PC-9 (cell line): Measurements from ENCODE around the gene ANKRD1. TPM values are rescaled to one million over a fixed set of nuclear protein-coding genes. Genes with fewer than 3 reads are reported as not detected.

ENCODE experiments used
- BruUV-seq: library from RNA; stranded (reverse); fragments of 400-500 nt; replicated peaks from 2 replicates; lab custom pipeline; 2021; lab: Mats Ljungman, UMichigan
- CTCF ChIA-PET: fragments of 300-600 bp; sonication (Branson Sonifier 250); formaldehyde crosslinking; loops from one replicate; lab custom pipeline; 2022; ENCODE audit warnings: antibody characterized with exemption; lab: Charles Lee
- POLR2A ChIA-PET: fragments of 300-600 bp; sonication (Branson Sonifier 250); formaldehyde crosslinking; loops from one replicate; lab custom pipeline; 2022; ENCODE audit warnings: antibody characterized with exemption; ENCODE audit not compliant: unreplicated experiment; lab: Charles Lee
- DNase-seq, 2 experiments: peaks; one replicate each; pipeline versions ENCODE4 v3.0.0 to v3.0.0-alpha.2; 2015 to 2022; ENCODE audit warnings: mixed read lengths in 1 of 2
- H2AFZ ChIP-seq: fragments of 200-600 bp; sonication (generic); 2 replicates; pipeline ENCODE4 v1.8.1; 2017; ENCODE audit warnings: antibody characterized with exemption
- H3F3A ChIP-seq: fragments of 200-600 bp; sonication (generic); 2 replicates; pipeline ENCODE4 v1.8.1; 2017; ENCODE audit warnings: antibody characterized with exemption, mild to moderate bottlenecking, low read depth; ENCODE audit not compliant: insufficient read depth
- H3K27ac ChIP-seq: fragments of 200-600 bp; sonication (generic); 2 replicates; pipeline ENCODE4 v1.6.1; 2016; ENCODE audit warnings: mixed run types
- H3K27me3 ChIP-seq: fragments of 200-600 bp; sonication (generic); 2 replicates; pipeline ENCODE4 v1.6.1; 2016; ENCODE audit warnings: low read depth, mixed run types; ENCODE audit not compliant: insufficient read depth
- H3K36me3 ChIP-seq: fragments of 200-600 bp; sonication (generic); 2 replicates; pipeline ENCODE4 v1.6.1; 2016; ENCODE audit warnings: low read depth, mixed run types
- H3K4me1 ChIP-seq: fragments of 200-600 bp; sonication (generic); replicated peaks from 2 replicates; pipeline ENCODE4 v1.6.1; 2016; ENCODE audit warnings: mixed run types; ENCODE audit not compliant: insufficient read depth
- H3K4me2 ChIP-seq: fragments of 200-600 bp; sonication (generic); 2 replicates; pipeline ENCODE4 v1.6.1; 2017; ENCODE audit warnings: mixed run types
- H3K4me3 ChIP-seq: fragments of 200-600 bp; sonication (generic); 2 replicates; pipeline ENCODE4 v1.6.1; 2016; ENCODE audit warnings: mixed run types
- H3K79me2 ChIP-seq: fragments of 200-600 bp; sonication (generic); 2 replicates; pipeline ENCODE4 v1.6.1; 2017; ENCODE audit warnings: low read depth, mixed run types
- H3K9me2 ChIP-seq: fragments of 200-600 bp; sonication (generic); 2 replicates; pipeline ENCODE4 v1.8.1; 2017; ENCODE audit warnings: mild to moderate bottlenecking; ENCODE audit not compliant: insufficient read depth
- H3K9me3 ChIP-seq: fragments of 200-600 bp; sonication (generic); 2 replicates; pipeline ENCODE4 v1.8.1; 2016; ENCODE audit warnings: low read depth; ENCODE audit not compliant: insufficient read depth
- H4K20me1 ChIP-seq: fragments of 200-600 bp; sonication (generic); 2 replicates; pipeline ENCODE4 v1.8.1; 2017; ENCODE audit not compliant: insufficient read depth
- CTCF ChIP-seq: fragments of 200-600 bp; sonication (generic); conservative IDR thresholded peaks from 2 replicates; pipeline ENCODE4 v1.6.1; 2017; ENCODE audit warnings: mixed run types, antibody characterized with exemption, mild to moderate bottlenecking, moderate library complexity
- EZH2 ChIP-seq: fragments of 200-600 bp; sonication (generic); IDR thresholded peaks from 2 replicates; pipeline ENCODE4 v1.8.0; 2017; ENCODE audit warnings: antibody characterized with exemption, low read depth
- intact Hi-C: fragments of 100-400 bp; cut with micrococcal nuclease; formaldehyde crosslinking; loops from one replicate; pipeline ENCODE4 v1.10.0; 2022; ENCODE audit not compliant: unreplicated experiment
- total RNA-seq: library from RNA; stranded (reverse); gene quantifications from 2 replicates; pipeline ENCODE4 v1.2.3, GENCODE V29; 2021

The ANKRD1 gene
- total RNA-seq, 1 experiment from 2014 or later = 6.7 TPM

GRCh38 chr10:90968328-90969081 lies 47.6 kb upstream of the ANKRD1 start:
- H3K27me3 ChIP-seq = no peaks in the 10 kb centered on the region
- TF ChIP-seq EZH2 (no peak), CTCF (no peak; the same call in 1 of the 2 replicates)
- POLR2A ChIA-PET = no interaction called here
- no peaks in the 10 kb centered on the region for H4K20me1 ChIP-seq
- intact Hi-C loops = loop anchor here (1.0 kb wide), 1 partner anchor 37 kb away; no protein-coding TSS in a partner anchor
- H3K4me2 ChIP-seq = peak overlapping the region; percentile 67
- DNase-seq = peak; percentile 15 to 89
- no peak overlapping the region for H2AFZ ChIP-seq
- no peak overlapping the region; the same call in 1 of the 2 replicates for H3K4me3 ChIP-seq
- no peaks in the 10 kb centered on the region for H3K79me2 ChIP-seq
- peaks cover 27% of the 10 kb centered on the region; the same call in 1 of the 2 replicates for H3F3A ChIP-seq
- peak overlapping the region; percentile 84 for H3K27ac ChIP-seq
- H3K36me3 ChIP-seq = no peaks in the 10 kb centered on the region
- H3K9me2 ChIP-seq = no peaks in the 10 kb centered on the region
- peaks cover 28% of the 10 kb centered on the region for H3K4me1 ChIP-seq
- CTCF ChIA-PET = interaction anchor here (1.1 kb wide), 1 partner anchor 57 kb away, joined by 3 read pairs; no protein-coding TSS in a partner anchor
- H3K9me3 ChIP-seq = no peaks in the 10 kb centered on the region
- BruUV-seq = no TSS peak

GRCh38 chr10:90967865-90968264 lies 47.0 kb upstream of the ANKRD1 start:
- no TSS peak for BruUV-seq
- Histone ChIP-seq H3K9me3 (no peaks in the 10 kb centered on the region), H3K79me2 (no peaks in the 10 kb centered on the region), H3K9me2 (no peaks in the 10 kb centered on the region), H2AFZ (no peak overlapping the region), H3K27me3 (no peaks in the 10 kb centered on the region), H3K27ac (peak overlapping the region; percentile 84), H3K4me2 (peak overlapping the region; percentile 67), H3K4me1 (peaks cover 28% of the 10 kb centered on the region), H3K36me3 (no peaks in the 10 kb centered on the region), H4K20me1 (no peaks in the 10 kb centered on the region), H3F3A (peaks cover 27% of the 10 kb centered on the region; the same call in 1 of the 2 replicates), H3K4me3 (no peak overlapping the region)
- intact Hi-C loops = loop anchor here (1.0 kb wide), 1 partner anchor 37 kb away; no protein-coding TSS in a partner anchor
- ChIA-PET POLR2A (no interaction called here), CTCF (no interaction called here)
- no peak for TF ChIP-seq CTCF
- no peak for TF ChIP-seq EZH2
- no peak for DNase-seq

- H3F3A ChIP-seq = peaks cover 27% of the 10 kb centered on the region; the same call in 1 of the 2 replicates
- no TSS peak for BruUV-seq
- no peak for DNase-seq
- no peak for TF ChIP-seq EZH2
- TF ChIP-seq CTCF = no peak
- H3K4me3 ChIP-seq = no peak overlapping the region
- no peak overlapping the region for H3K27ac ChIP-seq
- H3K27me3 ChIP-seq = no peaks in the 10 kb centered on the region
- ChIA-PET POLR2A (interaction anchor here (0.7 kb wide), 1 partner anchor 15 kb away, joined by 5 read pairs; no protein-coding TSS in a partner anchor), CTCF (no interaction called here)
- no peaks in the 10 kb centered on the region for H3K9me2 ChIP-seq
- H3K36me3 ChIP-seq = no peaks in the 10 kb centered on the region
- H2AFZ ChIP-seq = no peak overlapping the region
- H3K9me3 ChIP-seq = no peaks in the 10 kb centered on the region
- no peak overlapping the region for H3K4me2 ChIP-seq
- intact Hi-C loops = no loop called here
- H4K20me1 ChIP-seq = no peaks in the 10 kb centered on the region
- H3K79me2 ChIP-seq = no peaks in the 10 kb centered on the region
- H3K4me1 ChIP-seq = peaks cover 28% of the 10 kb centered on the region
Measured at GRCh38 chr10:90966146-90966545, 45.3 kb upstream of the ANKRD1 start.
